B cell (primary cell): ENCODE measurements around the gene PEX14.

Experiments used
- CTCF ChIP-seq: fragments of 200-600 bp; IDR thresholded peaks from one replicate; pipeline ENCODE4 v1.8.0; 2022; ENCODE audit warnings: antibody characterized with exemption, mild to moderate bottlenecking
- EZH2 ChIP-seq: IDR thresholded peaks from 2 replicates; pipeline ENCODE4 v1.6.1; 2012; ENCODE audit warnings: borderline replicate concordance, low read depth, mild to moderate bottlenecking, moderate library complexity, low read length; ENCODE audit not compliant: insufficient read depth, poor library complexity, severe bottlenecking

GRCh38 chr1:10620776-10621175 is 146.0 kb downstream of the PEX14 start:
- TF ChIP-seq CTCF, result no peak
- TF ChIP-seq EZH2, result no peak
